PC-9 (cell line): Measurements from ENCODE around the gene PELI1.

Experiments
- EZH2 ChIP-seq: fragments of 200-600 bp; sonication (generic); IDR thresholded peaks from 2 replicates; pipeline ENCODE4 v1.8.0; 2017; ENCODE audit warnings: antibody characterized with exemption, low read depth
- TF ChIP-seq, protein P1 (sequence below): fragments of 200-600 bp; sonication (generic); conservative IDR thresholded peaks from 2 replicates; pipeline ENCODE4 v1.6.1; 2017; ENCODE audit warnings: mixed run types, antibody characterized with exemption, mild to moderate bottlenecking, moderate library complexity

DNA sequence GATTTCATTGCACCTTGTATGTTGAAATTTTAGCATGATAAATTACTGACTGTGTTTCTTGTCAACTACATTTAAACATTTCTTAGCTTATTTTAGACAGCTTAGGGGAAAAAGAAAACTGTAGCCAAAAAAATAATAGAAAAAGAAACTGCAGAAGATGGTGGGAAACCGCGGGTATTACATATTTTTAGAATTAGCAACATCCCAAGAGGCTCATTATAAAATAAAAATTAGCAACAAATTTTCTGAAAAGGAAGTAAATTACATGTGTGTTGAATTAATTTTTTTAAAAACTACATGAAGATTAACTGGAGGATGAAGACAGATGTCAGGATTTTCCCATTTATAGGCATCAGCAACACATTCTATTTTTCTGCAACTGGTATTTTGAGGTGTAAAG, 4.3 kb downstream of the PELI1 start:
- TF ChIP-seq, protein P1, sequence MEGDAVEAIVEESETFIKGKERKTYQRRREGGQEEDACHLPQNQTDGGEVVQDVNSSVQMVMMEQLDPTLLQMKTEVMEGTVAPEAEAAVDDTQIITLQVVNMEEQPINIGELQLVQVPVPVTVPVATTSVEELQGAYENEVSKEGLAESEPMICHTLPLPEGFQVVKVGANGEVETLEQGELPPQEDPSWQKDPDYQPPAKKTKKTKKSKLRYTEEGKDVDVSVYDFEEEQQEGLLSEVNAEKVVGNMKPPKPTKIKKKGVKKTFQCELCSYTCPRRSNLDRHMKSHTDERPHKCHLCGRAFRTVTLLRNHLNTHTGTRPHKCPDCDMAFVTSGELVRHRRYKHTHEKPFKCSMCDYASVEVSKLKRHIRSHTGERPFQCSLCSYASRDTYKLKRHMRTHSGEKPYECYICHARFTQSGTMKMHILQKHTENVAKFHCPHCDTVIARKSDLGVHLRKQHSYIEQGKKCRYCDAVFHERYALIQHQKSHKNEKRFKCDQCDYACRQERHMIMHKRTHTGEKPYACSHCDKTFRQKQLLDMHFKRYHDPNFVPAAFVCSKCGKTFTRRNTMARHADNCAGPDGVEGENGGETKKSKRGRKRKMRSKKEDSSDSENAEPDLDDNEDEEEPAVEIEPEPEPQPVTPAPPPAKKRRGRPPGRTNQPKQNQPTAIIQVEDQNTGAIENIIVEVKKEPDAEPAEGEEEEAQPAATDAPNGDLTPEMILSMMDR, result no peak
- no peak for TF ChIP-seq EZH2
